ENCODE results near the gene SLC7A1.

The SLC7A1 gene

GRCh38 chr13:29489650-29490560, 105.6 kb downstream of the SLC7A1 start:
- Histone ChIP-seq H3K27ac (ENCODE audit: low read length) (no peak overlapping the region), H3K36me3 (ENCODE audit: control insufficient read depth in 2 of 2, insufficient read depth in 2 of 2, low read length in 2 of 2) (peaks cover 3 to 13% of the 10 kb centered on the region in 2 donors), H3K27me3 (ENCODE audit: control insufficient read depth in 1 of 2, insufficient read depth in 2 of 2, low read length in 2 of 2) (no peaks in the 10 kb centered on the region), H3K4me3 (ENCODE audit: low read length in 2 of 2) (no peak overlapping the region), H3K4me1 (ENCODE audit: control insufficient read depth, insufficient read depth, low read length) (no peaks in the 10 kb centered on the region), H3K9ac (ENCODE audit: low read length in 2 of 2) (no peak overlapping the region), H3K9me3 (ENCODE audit: control insufficient read depth in 2 of 2, low read length in 2 of 2) (no peaks in the 10 kb centered on the region)

- Histone ChIP-seq H3K9ac (ENCODE audit: low read length in 2 of 2) (no peak overlapping the region), H3K9me3 (ENCODE audit: control insufficient read depth in 2 of 2, low read length in 2 of 2) (no peaks in the 10 kb centered on the region), H3K27ac (ENCODE audit: low read length) (no peak overlapping the region), H3K36me3 (ENCODE audit: control insufficient read depth in 2 of 2, insufficient read depth in 2 of 2, low read length in 2 of 2) (peaks cover 0 to 3% of the 10 kb centered on the region in 2 donors), H3K4me1 (ENCODE audit: control insufficient read depth, insufficient read depth, low read length) (no peaks in the 10 kb centered on the region), H3K27me3 (ENCODE audit: control insufficient read depth in 1 of 2, insufficient read depth in 2 of 2, low read length in 2 of 2) (no peaks in the 10 kb centered on the region), H3K4me3 (ENCODE audit: low read length in 2 of 2) (no peak overlapping the region)
Measured at GRCh38 chr13:29487466-29488454, 107.7 kb downstream of the SLC7A1 start.

GRCh38 chr13:29486551-29486950, 108.9 kb downstream of the SLC7A1 start:
- peaks cover 0 to 5% of the 10 kb centered on the region in 2 donors for H3K36me3 ChIP-seq (ENCODE audit: control insufficient read depth in 2 of 2, insufficient read depth in 2 of 2, low read length in 2 of 2)
- H3K4me1 ChIP-seq (ENCODE audit: control insufficient read depth, insufficient read depth, low read length): no peaks in the 10 kb centered on the region
- no peaks in the 10 kb centered on the region for H3K9me3 ChIP-seq (ENCODE audit: control insufficient read depth in 2 of 2, low read length in 2 of 2)
- no peaks in the 10 kb centered on the region for H3K27me3 ChIP-seq (ENCODE audit: control insufficient read depth in 1 of 2, insufficient read depth in 2 of 2, low read length in 2 of 2)
- no peak overlapping the region for H3K9ac ChIP-seq (ENCODE audit: low read length in 2 of 2)
- H3K27ac ChIP-seq (ENCODE audit: low read length): no peak overlapping the region
- H3K4me3 ChIP-seq (ENCODE audit: low read length in 2 of 2): no peak overlapping the region

GRCh38 chr13:29484796-29485195, 110.7 kb downstream of the SLC7A1 start:
- Histone ChIP-seq H3K36me3 (ENCODE audit: control insufficient read depth in 2 of 2, insufficient read depth in 2 of 2, low read length in 2 of 2) (peaks cover 0 to 5% of the 10 kb centered on the region in 2 donors), H3K27me3 (ENCODE audit: control insufficient read depth in 1 of 2, insufficient read depth in 2 of 2, low read length in 2 of 2) (no peaks in the 10 kb centered on the region), H3K9ac (ENCODE audit: low read length in 2 of 2) (no peak overlapping the region), H3K9me3 (ENCODE audit: control insufficient read depth in 2 of 2, low read length in 2 of 2) (no peaks in the 10 kb centered on the region), H3K4me3 (ENCODE audit: low read length in 2 of 2) (no peak overlapping the region), H3K27ac (ENCODE audit: low read length) (no peak overlapping the region), H3K4me1 (ENCODE audit: control insufficient read depth, insufficient read depth, low read length) (peaks cover 5% of the 10 kb centered on the region)

GRCh38 chr13:29484236-29484635, 111.3 kb downstream of the SLC7A1 start:
- no peak overlapping the region for H3K9ac ChIP-seq (ENCODE audit: low read length in 2 of 2)
- no peak overlapping the region for H3K4me3 ChIP-seq (ENCODE audit: low read length in 2 of 2)
- no peaks in the 10 kb centered on the region for H3K9me3 ChIP-seq (ENCODE audit: control insufficient read depth in 2 of 2, low read length in 2 of 2)
- H3K27me3 ChIP-seq (ENCODE audit: control insufficient read depth in 1 of 2, insufficient read depth in 2 of 2, low read length in 2 of 2): no peaks in the 10 kb centered on the region
- H3K36me3 ChIP-seq (ENCODE audit: control insufficient read depth in 2 of 2, insufficient read depth in 2 of 2, low read length in 2 of 2): peaks cover 0 to 5% of the 10 kb centered on the region in 2 donors
- H3K27ac ChIP-seq (ENCODE audit: low read length): no peak overlapping the region
- peaks cover 5% of the 10 kb centered on the region for H3K4me1 ChIP-seq (ENCODE audit: control insufficient read depth, insufficient read depth, low read length)

GRCh38 chr13:29483623-29484022, 111.9 kb downstream of the SLC7A1 start:
- H3K36me3 ChIP-seq (ENCODE audit: control insufficient read depth in 2 of 2, insufficient read depth in 2 of 2, low read length in 2 of 2): peaks cover 0 to 5% of the 10 kb centered on the region in 2 donors
- no peaks in the 10 kb centered on the region for H3K9me3 ChIP-seq (ENCODE audit: control insufficient read depth in 2 of 2, low read length in 2 of 2)
- peaks cover 5% of the 10 kb centered on the region for H3K4me1 ChIP-seq (ENCODE audit: control insufficient read depth, insufficient read depth, low read length)
- H3K9ac ChIP-seq (ENCODE audit: low read length in 2 of 2): no peak overlapping the region
- H3K27me3 ChIP-seq (ENCODE audit: control insufficient read depth in 1 of 2, insufficient read depth in 2 of 2, low read length in 2 of 2): no peaks in the 10 kb centered on the region
- no peak overlapping the region for H3K4me3 ChIP-seq (ENCODE audit: low read length in 2 of 2)
- H3K27ac ChIP-seq (ENCODE audit: low read length): no peak overlapping the region

GRCh38 chr13:29483211-29483610, 112.3 kb downstream of the SLC7A1 start:
- Histone ChIP-seq H3K4me1 (ENCODE audit: control insufficient read depth, insufficient read depth, low read length) (peaks cover 5% of the 10 kb centered on the region), H3K27ac (ENCODE audit: low read length) (no peak overlapping the region), H3K4me3 (ENCODE audit: low read length in 2 of 2) (no peak overlapping the region), H3K9ac (ENCODE audit: low read length in 2 of 2) (no peak overlapping the region), H3K9me3 (ENCODE audit: control insufficient read depth in 2 of 2, low read length in 2 of 2) (no peaks in the 10 kb centered on the region), H3K36me3 (ENCODE audit: control insufficient read depth in 2 of 2, insufficient read depth in 2 of 2, low read length in 2 of 2) (peaks cover 0 to 5% of the 10 kb centered on the region in 2 donors), H3K27me3 (ENCODE audit: control insufficient read depth in 1 of 2, insufficient read depth in 2 of 2, low read length in 2 of 2) (no peaks in the 10 kb centered on the region)

GRCh38 chr13:29482504-29482903, 113.0 kb downstream of the SLC7A1 start:
- Histone ChIP-seq H3K27ac (ENCODE audit: low read length) (no peak overlapping the region), H3K4me3 (ENCODE audit: low read length in 2 of 2) (no peak overlapping the region), H3K4me1 (ENCODE audit: control insufficient read depth, insufficient read depth, low read length) (peaks cover 5% of the 10 kb centered on the region), H3K36me3 (ENCODE audit: control insufficient read depth in 2 of 2, insufficient read depth in 2 of 2, low read length in 2 of 2) (peaks cover 0 to 2% of the 10 kb centered on the region in 2 donors), H3K9me3 (ENCODE audit: control insufficient read depth in 2 of 2, low read length in 2 of 2) (no peaks in the 10 kb centered on the region), H3K9ac (ENCODE audit: low read length in 2 of 2) (no peak overlapping the region), H3K27me3 (ENCODE audit: control insufficient read depth in 1 of 2, insufficient read depth in 2 of 2, low read length in 2 of 2) (no peaks in the 10 kb centered on the region)

- Histone ChIP-seq H3K27me3 (ENCODE audit: control insufficient read depth in 1 of 2, insufficient read depth in 2 of 2, low read length in 2 of 2) (no peaks in the 10 kb centered on the region), H3K9me3 (ENCODE audit: control insufficient read depth in 2 of 2, low read length in 2 of 2) (no peaks in the 10 kb centered on the region), H3K4me1 (ENCODE audit: control insufficient read depth, insufficient read depth, low read length) (peaks cover 5% of the 10 kb centered on the region), H3K9ac (ENCODE audit: low read length in 2 of 2) (no peak overlapping the region), H3K36me3 (ENCODE audit: control insufficient read depth in 2 of 2, insufficient read depth in 2 of 2, low read length in 2 of 2) (peaks cover 0 to 2% of the 10 kb centered on the region in 2 donors), H3K4me3 (ENCODE audit: low read length in 2 of 2) (no peak overlapping the region), H3K27ac (ENCODE audit: low read length) (no peak overlapping the region)
Measured at GRCh38 chr13:29481603-29482002, 113.9 kb downstream of the SLC7A1 start.

GRCh38 chr13:29480893-29481525, 114.5 kb downstream of the SLC7A1 start:
- Histone ChIP-seq H3K4me3 (ENCODE audit: low read length in 2 of 2) (no peak overlapping the region), H3K27me3 (ENCODE audit: control insufficient read depth in 1 of 2, insufficient read depth in 2 of 2, low read length in 2 of 2) (no peaks in the 10 kb centered on the region), H3K36me3 (ENCODE audit: control insufficient read depth in 2 of 2, insufficient read depth in 2 of 2, low read length in 2 of 2) (peaks cover 0 to 2% of the 10 kb centered on the region in 2 donors), H3K27ac (ENCODE audit: low read length) (no peak overlapping the region), H3K4me1 (ENCODE audit: control insufficient read depth, insufficient read depth, low read length) (peaks cover 5% of the 10 kb centered on the region), H3K9ac (ENCODE audit: low read length in 2 of 2) (no peak overlapping the region), H3K9me3 (ENCODE audit: control insufficient read depth in 2 of 2, low read length in 2 of 2) (no peaks in the 10 kb centered on the region)

Measured in stomach smooth muscle (tissue), 2 donors.